HG03108 (cell line): ENCODE results near the gene HEG1.
A peak's percentile ranks its signal among the peaks of the same experiment; 100 is the strongest.

ENCODE experiments used
- ATAC-seq: cut with Tn5 transposase; IDR thresholded peaks from one replicate; pipeline ENCODE4 v1.9.1; 2021; ENCODE audit warnings: moderate library complexity; ENCODE audit not compliant: unreplicated experiment

Gene HEG1

DNA sequence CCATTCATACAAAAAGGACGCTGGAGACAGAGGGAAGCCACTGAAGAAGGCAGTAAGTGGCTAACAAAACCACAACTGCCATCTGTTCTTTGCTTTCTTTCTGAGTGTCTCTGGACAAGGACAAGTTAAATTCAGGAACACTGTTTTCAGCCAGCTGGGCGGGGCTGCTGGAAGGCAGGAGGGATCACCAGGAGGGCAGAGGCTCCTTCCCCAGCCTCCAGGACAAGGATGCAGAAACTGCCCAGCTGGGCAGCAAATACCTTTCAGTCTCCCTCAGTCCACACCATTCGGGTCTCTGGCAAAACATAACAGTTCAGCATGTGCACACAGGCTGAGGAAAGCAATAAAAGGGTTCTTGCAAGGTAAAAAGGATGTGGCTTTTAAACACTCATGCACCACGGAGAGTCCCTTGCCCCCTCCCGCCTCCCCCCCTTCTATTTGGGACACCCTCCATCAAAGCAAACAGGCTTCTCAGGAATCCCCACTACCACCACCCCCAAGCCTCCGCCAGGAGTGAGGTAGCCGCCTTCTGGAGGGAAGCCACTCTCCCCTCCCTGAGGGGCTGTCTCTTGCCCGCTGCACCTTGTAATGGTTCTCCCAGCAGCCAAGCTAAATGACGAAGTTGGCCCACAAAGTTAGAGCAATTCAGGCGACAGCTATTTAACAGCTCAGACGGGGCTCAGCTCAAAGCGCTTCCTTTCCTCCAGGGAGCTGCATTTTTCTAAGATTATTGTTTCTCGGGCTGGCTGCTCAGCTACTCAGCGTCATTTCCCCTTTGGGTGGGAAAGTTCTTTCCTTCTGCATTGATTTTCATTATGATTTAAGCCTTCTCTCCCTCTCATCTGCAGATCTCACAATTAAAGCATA lies 3.8 kb downstream of the HEG1 start:
- no peak for ATAC-seq

GRCh38 chr3:125051205-125051604 lies 4.6 kb downstream of the HEG1 start:
- ATAC-seq, result no peak

DNA sequence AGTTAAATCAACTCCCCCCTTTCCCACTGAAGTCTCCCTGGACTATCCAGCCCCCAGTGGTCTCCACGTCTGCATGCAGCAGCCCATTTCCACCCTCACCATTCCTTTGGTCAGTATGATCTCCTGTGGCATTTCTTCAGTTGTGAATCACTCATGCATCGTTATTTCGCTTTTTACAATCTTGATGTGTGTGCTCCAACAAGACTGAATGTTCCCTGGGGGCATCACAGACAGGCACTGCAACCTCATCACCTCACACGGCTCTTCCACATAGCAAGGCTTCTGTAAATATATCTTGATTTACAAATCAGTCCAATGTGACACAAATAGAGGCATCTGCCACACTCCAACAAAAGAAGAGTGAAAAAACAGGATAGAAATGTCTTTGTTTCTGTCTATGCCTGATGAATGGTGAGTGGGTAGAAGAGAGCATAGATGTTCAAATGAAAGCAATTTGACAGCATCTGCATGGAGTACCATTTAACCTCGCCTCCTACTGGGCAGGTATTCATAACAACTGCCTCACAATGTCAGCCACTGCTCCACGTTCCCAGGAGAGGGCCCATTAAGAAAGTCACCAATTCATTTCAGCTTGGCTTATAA lies 5.2 kb downstream of the HEG1 start:
- ATAC-seq, result no peak

- ATAC-seq, result no peak
Measured at GRCh38 chr3:125048282-125048681, 7.5 kb downstream of the HEG1 start.

DNA sequence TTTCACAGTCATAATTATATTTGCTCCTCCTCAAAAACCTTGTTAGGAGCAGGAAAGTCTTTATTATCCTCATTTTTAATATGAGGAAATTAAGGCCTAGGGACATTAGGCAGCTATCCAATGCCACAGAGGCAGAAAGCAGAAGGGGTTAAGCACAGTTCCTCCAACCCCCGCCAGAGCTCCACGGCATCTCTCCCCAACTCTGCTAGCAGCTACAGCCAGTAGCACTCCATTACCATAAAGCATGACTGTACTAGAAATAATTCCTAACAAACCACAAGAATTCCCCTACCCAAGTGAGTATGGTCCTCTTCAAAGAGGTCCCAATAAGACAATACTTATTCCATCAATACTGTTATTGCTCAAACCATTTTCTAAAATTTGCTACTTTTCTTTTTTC lies 9.8 kb downstream of the HEG1 start:
- ATAC-seq, result no peak

DNA sequence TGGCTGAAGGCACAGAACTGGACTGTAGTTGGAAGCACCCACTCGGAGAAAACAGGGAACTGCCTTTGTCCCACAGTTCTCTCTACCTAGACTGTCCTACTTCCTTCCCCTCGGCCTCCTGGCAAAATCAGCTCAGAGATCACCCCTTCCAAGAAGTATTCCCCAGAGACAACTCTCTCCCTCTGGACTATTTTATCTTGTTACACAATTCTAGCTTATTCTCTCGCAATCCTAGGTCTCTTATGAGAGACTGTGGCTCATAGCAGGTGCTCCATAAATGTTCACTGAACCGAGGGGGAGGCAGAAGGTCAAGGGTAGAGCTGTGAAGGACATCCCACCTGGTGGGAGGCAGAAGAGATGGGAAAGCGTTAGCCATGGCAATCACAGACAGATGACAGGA lies 10.6 kb downstream of the HEG1 start:
- no peak for ATAC-seq

GRCh38 chr3:125043599-125044151 lies 12.1 kb downstream of the HEG1 start:
- ATAC-seq, result no peak

DNA sequence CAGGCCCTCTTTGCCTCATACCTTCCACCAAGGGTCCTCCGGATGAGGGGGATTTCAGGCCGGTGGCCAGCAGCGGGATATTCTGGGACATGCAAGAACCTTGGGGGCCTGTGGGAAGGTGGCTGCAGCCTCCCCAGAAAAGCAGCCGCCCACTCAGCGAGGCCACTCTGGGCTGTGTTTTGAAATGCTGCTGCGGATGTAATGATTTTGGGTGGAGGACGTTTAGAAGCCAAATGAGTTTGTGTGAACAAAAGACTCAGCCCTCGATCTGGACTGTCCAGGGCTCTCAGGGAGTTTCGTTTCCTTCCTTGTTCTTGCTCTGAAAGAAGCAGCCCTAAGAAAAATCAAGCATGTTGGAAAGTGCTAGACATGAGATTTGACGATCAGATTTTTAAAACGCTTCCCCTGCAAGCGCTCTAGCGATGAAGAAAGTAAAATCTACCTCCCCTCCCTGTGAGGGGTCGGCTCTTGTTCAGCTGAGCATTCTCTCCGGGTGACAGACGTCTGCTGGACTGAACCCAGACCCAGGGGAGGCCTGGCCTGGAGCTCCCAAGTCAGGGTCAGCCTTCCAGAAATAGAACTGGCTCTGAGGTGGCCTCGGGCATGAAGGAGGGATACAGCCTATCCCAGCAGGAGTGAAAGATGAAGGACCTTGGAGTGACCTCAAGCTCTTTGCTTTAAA lies 12.9 kb downstream of the HEG1 start:
- ATAC-seq, result no peak

- ATAC-seq, result no peak
Measured at GRCh38 chr3:125039131-125040100, 16.4 kb downstream of the HEG1 start.

DNA sequence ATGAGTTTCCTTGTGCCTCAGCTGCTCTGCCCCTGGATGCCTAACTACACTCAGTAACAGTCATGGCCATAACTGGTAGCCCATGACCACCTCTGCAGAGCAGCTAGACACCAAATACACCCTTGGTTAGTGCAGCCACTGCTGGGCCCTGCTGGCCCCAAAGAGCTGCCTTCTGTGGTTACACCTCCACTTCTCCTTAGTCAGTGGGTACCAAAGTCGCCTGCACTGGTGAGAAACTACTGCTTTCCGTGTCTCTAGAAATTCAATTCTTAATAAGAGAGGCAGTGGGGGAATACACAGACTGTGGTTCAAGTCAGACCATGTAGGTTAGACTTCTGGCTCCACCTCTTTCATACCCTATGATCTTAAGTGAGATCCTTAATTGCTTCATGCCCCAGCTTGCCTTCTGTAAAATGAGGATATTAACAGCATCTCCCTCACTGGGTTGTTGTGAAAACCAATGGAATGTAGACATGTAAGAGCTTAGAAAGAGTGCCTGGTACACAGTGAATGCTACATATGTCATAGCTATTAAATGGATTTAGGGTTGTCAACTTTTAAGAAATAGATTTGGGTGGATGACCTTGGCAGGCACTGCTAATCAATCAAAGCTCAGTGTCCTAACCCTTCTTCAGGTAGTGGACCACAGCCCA lies 18.2 kb downstream of the HEG1 start:
- ATAC-seq, result no peak

DNA sequence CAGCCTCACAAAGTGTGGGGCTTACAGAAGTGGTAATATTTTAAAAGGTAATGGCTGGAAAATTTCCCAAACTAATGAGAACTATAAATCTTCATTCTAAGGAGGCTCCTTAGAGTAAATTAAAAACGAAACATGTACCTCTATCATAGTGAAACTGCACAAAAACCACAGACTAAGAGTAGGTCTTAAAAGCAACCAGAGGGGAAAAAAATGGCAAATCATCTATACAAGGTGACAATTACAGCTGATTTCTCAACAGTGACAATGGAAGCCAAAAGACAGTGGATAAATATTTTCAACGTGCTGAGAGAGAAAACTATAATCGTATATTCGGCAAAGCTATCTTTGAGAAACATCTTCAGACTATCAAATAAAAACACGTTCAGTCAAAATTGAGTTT lies 20.6 kb downstream of the HEG1 start:
- peak; percentile 82 for ATAC-seq

DNA sequence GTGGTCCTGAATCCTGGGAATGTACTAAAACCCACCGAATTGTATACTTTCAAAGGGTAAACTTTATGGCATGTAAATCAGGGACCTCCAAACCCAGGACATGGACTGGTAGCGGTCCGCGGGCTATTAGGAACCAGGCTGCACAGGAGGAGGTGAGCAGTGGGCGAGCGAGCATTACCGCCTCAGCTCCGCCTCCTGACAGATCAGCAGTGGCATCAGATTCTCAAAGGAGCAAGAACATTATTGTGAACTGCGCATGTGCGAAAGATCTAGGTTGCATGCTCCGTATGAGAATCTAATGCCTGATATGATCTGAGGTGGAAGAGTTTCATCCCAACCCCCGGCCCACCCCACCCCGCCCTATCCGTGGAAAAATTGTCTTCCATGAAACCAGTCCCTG lies 22.2 kb downstream of the HEG1 start:
- ATAC-seq, result no peak

- no peak for ATAC-seq
Measured at GRCh38 chr3:125033135-125033534, 22.7 kb downstream of the HEG1 start.

DNA sequence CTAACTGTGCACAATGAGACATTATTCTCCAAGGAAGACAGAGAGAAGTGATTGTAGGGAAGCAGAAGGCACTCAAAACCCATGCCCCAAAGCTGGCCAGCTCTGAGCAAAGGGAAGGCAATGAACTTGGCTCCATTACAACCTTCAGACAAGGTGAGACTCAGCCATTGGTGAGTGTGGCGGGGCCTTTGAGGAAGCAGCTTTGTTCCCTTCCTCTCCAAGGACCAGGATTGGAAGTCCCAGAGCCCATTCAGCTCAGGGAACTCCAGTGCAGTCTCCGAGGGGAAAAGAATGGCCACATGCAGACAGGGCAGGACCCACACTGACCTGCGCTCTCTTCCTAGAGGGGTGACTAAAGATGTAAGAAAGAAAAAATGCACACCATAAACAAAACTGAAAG lies 23.1 kb downstream of the HEG1 start:
- no peak for ATAC-seq

DNA sequence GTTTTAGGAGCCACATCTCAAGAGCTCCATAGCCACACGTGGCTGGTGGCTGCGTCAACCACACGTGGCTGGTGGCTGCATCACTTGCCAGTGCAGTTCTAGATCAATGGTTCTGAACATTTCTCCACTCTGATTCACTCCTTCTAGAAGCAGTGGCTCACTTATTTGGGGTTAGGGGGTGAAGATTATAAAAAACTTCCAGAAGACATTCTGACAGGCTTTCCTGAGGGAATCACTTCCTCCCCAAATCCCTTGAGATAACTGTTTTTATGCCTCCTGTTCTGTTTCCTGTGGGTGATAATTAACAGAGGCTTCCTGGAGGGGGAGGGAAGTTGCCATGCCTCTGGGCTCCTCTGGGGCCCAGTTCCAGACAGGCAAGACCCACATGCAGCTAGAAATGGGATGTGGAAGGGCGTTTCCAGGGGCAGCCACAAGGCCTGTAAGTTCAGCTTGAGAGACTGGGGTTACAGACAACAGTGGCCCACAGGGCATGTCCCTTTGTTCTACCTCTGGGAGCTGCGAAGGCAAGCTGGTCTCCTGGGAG lies 23.6 kb downstream of the HEG1 start:
- no peak for ATAC-seq

- no peak for ATAC-seq
Measured at GRCh38 chr3:125031544-125031943, 24.3 kb downstream of the HEG1 start.

DNA sequence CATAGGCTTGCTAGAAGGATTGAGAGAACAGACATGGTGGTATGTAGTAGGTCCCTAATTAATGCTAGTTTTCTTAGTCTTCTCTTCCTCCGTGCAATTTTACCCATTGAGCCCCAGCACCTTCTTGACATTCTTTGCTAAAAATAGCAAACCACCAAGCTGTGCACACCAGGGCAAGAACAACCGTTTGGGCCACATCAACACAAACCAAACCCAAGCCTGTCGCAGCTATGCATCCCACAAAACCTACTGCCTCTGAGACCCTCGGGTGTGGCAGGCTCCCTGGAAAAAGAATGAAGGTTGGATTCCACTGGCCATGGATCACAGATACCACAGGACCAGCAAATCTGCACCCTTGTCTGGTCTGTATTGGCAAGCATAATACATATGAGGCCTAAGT lies 27.1 kb downstream of the HEG1 start:
- no peak for ATAC-seq

GRCh38 chr3:125025642-125026041 lies 30.2 kb downstream of the HEG1 start:
- ATAC-seq, result no peak

DNA sequence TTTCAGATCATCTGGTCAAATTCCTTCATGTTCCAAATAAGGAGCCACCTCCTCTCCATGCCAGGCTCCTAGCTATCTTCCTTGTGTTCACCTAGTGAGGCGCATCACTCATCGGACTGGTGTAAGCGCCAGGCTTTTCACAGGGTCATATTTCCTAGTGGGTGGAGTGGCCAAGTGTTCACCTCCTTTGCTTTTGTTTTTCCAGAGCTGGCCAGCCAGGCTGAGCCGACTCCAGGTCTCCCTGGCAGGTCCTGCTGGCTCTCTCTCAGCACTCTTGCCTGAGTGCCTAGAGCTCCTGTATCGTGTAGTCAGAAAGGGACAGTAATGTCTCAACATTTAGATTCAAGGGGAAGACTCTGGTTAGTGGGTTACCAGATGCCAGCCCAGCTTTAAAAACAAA lies 31.0 kb downstream of the HEG1 start:
- no peak for ATAC-seq
